Activated CD8-positive, alpha-beta memory T cell treated with anti-CD3 and anti-CD28 coated beads for 24 hours (primary cell): ENCODE results near the gene ENTPD8.
"Not testable (repeated sequence)": the region's sequence is repeated elsewhere in the genome, so short reads cannot be mapped to it uniquely, and the experiment has no call there.

Experiments
- DNase-seq: peaks from one replicate; pipeline ENCODE4 v3.0.0-alpha.2; 2020

Gene ENTPD8

DNA sequence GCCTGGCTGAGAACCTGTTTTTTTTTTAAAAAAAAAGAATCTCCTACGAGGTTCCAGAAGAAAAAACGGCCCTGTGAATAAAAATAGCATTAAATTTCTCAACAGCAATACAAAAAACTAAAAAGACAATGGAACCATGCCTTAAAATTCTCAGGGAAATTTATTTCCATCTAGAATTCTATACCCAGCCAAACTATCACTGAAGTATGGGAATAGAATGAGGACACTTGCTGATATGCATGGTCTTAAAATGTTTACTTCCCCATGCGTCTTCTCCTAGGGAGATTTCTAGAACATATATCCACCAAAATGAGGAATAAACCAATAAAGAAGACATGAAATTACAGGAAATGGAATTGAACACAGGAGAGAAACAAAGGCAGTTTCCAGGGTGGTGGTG is 34.5 kb upstream of the ENTPD8 start:
- DNase-seq = no peak

DNA sequence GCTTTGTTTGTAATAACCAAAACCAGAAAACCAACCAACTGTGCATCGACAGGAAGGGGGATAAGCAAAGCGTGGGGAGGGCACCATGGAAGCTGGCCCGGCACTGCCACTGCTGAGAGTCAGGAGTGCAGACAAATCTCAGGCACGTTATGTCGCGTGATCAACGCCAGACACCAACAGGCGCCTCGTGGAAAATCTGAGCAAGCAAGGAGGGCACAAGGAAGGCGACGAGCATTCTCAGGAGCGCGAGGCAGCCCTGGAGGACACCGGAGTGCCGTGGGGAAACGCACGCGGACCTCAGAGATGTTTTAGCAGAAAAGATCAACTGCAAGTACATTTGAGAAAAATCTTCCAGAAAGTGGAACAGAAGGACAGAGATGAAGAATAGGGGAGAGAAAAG is 33.1 kb upstream of the ENTPD8 start:
- DNase-seq = no peak

DNA sequence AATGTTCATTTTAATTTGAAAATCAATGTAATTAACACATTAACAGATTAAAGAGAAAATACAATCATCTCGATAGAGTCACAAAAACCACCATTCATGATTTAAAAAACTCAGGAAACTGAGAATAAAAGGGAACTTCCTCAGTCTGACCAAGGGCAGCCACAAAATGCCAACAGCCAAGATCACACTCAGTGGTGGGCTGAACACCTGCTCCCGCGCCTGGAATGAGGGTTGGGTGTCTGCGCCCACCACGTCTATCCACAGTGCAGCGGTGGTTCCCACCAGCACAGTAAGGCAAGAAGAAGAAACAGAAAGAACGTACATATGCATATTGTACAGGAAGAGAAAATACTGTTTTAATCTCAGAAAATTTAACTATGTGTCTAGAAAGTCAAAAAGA is 29.6 kb upstream of the ENTPD8 start:
- no peak for DNase-seq

DNA sequence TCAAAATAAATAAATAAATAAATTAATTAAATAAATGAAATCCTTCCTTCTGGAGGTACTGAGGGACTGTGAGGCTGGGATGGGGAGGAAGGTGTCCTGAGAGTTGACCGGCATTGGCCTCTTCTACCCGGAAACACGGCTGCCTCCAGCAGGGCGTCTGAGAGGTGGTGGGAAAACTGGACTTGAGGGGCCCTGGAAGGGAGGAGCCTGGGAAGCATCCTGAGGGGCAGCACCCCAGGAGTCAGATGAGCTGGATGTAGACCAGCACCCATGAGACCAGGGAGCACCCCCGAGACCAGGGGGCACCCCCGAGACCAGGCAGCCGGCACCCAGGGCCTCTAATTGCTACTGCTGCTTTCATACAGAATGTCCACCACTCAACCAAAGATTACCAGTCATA is 26.7 kb upstream of the ENTPD8 start:
- no peak for DNase-seq

DNA sequence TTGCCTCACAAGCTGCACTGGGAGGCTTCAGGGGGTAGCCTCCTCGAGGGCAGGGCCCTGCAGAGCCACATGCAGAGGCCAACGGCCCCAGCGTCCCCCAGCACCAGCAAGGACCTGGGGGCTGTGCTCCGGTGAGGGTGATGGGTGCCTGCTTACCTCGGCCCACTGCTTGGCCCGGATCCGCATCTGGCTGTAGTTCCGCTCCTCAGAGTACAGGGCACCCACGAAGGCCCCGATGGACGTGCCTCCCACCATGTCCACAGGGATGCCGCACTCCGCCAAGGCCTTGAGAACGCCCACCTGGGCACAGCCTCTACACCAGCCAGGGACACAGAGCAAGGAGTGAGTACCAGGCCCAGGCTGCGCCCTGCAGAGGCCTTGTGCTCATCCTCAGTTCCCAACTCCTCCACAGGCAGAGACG is 26.0 kb upstream of the ENTPD8 start:
- no peak for DNase-seq

DNA sequence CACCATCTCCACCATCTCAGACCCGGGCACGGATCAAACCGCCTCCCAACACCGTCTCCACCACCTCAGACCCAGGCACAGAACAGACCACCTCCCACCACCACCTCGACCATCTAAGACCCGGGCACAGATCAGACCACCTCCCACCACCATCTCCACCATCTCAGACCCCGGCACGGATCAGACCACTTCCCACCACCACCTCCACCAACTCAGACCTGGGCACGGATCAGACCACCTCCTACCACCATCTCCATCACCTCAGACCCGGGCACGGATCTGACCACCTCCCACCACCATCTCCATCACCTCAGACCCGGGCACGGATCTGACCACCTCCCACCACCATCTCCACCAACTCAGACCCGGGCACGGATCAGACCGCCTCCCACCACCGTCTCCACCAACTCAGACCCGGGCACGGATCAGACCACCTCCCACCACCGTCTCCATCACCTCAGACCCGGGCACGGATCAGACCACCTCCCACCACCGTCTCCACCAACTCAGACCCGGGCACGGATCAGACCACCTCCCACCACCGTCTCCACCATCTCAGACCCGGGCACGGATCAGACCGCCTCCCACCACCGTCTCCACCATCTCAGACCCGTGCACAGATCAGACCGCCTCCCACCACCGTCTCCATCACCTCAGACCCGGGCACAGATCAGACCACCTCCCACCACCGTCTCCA is 25.4 kb upstream of the ENTPD8 start:
- DNase-seq = not testable (repeated sequence)

DNA sequence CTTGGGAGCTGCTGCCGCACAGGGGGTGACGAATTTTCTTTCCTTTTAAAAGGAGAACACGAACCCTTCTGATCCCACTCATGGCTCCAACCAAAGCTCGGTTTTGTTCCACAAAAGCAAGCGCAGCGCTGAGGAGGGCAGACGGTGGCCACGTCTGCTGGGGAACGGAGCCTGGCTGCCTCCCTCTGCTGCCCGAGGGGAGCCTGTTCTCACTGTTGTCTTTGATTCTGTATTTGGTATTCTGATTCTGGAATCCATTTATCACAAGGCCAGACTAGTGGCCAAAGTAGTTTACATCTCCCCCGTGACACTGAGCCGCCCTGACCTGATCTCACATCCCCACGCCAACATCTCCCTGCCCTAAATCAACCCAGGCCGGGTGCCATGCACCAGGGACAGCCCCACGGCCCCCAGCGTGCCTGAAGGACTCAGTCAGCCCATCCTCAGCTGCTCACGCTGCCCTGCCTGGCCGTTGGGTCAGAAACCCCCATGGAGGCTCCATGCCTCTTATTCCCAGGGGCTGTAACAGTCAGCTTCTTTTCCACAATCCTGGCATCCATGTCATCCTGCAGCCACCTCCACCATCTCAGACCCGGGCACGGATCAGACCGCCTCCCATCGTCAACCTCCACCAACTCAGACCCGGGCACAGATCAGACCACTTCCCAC is 24.7 kb upstream of the ENTPD8 start:
- no peak for DNase-seq

DNA sequence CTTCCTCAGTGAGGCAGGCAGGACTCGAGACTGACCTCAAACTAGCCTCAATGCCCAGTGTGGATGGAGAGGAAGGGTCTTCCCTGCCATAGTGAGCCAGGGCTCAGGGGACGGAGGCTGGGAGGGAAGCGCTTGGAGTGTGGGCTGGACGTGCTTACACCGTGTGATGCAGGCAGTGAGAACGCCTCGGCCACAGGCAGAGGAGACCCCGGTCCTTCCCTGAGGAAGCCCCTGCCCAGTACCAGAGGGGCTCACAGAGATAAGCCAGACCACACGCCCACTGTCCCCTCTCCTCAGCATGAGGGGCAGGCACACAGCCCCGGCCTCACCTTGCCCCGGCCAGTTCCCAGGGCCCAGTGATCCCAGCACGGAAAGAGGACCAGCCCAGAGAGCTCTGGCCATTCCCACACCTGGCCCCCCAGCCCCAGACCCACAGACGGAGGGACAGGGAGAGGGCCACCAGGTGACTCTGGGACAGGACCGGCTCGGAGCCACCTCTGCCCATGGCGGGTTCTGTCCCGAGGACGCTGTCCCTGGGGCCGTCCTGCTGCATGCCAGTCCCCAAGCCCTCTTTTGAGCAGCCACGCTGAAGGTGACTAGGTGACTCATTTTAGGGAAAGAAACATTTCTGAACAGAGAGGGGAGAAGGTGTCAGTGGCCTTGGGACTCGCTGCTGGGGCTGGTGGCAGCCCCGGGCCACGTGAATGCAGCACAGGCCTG is 24.0 kb upstream of the ENTPD8 start:
- DNase-seq = no peak

DNA sequence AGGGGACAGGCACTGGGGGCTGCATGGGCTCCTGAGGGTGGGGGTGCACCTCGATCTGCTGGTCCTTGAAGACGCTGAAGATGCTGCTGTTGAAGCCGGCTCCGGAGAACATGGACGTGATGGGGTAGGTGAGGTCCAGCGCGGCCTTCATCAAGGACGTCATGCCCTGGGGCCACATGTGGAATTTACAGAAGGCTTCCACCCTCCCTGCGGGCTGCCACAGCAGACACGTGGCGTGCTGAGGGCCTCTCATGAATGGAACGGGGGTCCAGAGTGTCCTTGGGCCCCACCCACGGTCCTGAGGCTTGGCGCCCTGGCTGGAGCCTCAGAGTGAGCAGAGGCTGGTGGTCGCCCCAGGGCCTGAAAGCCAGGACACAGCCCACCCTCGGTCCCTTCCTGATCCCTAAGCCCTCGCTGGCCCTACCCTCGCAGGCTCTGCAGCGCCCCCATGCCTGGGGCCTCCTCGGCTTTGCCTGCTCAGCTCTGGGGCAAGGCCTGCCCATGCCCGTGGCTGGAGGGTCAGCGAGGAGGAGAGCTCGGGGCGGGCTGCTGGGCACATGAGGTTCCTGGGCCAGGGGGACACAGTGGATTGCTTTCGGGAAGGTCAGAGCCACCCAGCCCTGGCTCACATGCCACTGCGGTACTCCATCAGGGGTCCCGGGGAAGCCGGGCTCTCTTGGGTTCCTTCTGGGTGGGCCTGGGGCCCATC is 23.3 kb upstream of the ENTPD8 start:
- no peak for DNase-seq

DNA sequence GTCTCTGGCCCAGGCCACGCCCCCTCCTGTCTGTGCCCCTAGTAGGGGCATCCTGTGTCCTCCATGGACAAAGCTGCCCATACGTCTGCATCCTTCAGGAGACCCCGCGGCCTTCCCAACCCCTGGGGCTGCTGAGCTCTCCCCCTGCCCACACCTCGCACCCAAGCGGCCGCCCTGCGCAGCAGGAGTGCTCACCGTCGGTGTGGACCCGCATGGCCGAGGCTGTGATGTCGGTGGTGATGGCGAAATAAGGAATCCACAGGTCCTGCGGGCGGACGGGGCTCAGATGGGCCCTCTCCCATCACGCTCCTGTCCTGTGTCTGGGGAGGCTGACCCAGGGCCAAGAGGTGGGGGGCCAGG is 22.8 kb upstream of the ENTPD8 start:
- no peak for DNase-seq

DNA sequence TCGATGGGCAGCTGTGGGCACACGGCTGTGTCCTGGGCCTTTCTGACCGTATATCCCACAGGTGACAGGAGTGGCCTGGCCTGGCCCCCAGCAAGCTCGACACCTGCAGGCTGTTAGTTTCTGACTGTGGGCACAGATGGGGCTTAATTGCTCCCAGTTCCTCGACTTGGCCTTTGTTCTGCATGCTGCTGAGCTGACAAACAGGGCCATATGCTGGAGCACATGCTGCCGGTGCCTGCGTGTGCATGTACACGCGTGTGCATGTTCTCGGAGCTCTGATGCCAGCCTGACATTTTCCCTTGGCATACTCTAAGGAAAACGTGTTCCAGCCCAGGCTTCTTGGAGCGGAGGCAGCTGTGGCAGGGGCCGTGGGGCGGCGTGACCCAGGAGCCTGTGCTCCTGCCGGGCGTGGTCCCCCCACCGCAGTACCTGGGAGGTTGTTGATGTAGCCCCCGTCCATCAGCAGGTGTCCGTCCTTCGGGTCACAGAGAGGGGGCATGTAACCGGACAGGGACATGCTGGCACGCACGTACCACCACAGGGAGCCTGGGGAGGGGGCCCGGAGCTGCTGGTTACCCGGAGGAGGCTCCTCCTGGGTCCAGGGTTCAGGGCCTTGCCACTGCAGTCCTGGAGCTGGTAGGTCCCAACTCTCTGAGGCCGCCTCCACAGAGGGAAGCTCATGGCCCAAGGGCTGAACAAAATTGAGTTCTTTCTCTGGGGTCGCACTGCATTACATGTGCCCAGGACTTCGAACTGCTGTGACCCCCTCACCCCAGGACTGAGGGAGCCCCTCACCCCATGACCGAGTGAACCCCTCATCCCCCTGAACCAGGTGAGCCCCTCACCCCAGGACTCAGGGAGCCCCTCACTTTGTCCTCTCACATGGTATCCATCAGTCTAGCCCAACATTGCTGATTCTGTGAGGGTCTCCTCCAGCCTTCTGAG is 22.1 kb upstream of the ENTPD8 start:
- DNase-seq = no peak

DNA sequence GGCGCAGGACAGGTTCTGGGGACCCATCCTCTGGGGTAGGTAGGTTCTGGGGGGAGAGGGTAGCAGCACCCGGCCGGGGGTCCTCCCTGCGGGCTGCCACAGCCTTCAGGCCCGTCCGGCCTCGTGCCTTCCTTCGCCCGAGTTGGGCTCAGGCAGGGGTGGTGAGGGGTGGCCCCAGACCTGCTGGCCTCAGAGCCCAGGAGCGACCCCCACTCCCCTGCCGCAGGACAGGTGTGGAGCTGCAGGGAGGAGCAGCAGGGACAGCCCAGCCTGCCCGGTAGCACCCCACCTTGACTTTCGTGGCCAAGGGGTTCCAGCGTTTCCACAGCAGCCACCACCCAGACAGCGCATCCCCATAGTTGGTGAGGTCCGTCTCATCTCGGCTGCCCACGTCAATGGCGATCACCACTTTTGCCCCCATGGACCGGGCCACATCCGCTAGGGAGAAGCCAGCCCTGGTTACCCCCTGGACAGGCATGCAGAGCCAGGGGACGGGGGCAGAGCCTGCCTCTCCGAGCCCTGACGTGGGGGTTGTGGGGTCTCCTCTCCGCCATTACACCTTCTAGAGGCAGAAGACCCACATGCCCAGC is 21.3 kb upstream of the ENTPD8 start:
- no peak for DNase-seq

DNA sequence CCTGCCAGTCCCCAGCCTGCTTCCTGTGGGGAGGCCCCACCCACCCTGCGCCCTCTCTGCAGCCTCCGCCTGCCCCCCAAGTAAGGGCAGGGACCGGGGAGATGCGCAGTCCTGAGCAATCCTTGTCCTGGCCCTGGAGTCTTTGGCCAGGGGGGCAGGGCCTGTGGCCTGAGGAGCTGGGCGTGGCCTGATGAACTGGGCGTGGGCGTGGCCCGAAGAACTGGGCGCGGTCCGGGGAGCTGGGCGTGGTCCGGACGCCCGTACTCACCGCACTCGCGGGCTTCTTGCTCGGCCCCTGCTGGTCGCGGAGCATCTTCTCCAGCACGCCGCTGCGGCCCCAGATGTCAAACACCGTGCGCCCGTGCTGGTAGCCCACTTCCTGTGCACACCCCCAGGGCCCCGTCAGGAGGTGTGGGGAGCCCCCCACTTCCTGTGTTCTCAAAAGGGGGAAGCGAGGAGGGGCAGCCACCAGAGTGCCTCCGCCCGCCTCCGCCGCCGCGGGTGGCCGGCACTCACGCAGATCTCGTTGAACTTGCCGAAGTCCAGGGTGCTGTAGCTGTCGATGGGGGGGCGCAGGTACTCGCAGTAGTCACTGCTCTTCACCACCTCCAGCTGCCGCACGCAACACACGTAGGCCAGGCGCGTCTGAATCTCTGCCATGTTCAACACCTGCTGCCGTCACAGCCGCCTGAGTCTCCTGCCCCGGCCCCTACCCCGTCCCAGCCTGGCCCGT is 20.7 kb upstream of the ENTPD8 start:
- peak; percentile 92 for DNase-seq

DNA sequence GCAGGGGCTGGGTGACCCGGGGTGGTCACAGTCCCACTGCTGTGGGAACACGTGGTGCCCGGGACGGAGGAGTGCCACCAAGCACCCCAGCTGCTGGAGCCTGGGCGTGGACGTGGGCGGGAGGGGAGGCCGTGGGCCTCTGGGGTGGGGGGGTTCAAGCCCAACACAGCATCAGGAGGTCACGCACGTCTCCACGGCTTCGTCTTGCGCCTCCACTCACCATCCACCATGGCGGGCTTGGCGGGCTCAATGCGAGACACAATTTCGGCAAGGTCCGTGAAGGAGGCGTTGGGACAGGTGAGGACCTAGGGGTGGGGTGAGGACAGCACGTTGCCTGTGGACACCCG is 20.1 kb upstream of the ENTPD8 start:
- DNase-seq = no peak

DNA sequence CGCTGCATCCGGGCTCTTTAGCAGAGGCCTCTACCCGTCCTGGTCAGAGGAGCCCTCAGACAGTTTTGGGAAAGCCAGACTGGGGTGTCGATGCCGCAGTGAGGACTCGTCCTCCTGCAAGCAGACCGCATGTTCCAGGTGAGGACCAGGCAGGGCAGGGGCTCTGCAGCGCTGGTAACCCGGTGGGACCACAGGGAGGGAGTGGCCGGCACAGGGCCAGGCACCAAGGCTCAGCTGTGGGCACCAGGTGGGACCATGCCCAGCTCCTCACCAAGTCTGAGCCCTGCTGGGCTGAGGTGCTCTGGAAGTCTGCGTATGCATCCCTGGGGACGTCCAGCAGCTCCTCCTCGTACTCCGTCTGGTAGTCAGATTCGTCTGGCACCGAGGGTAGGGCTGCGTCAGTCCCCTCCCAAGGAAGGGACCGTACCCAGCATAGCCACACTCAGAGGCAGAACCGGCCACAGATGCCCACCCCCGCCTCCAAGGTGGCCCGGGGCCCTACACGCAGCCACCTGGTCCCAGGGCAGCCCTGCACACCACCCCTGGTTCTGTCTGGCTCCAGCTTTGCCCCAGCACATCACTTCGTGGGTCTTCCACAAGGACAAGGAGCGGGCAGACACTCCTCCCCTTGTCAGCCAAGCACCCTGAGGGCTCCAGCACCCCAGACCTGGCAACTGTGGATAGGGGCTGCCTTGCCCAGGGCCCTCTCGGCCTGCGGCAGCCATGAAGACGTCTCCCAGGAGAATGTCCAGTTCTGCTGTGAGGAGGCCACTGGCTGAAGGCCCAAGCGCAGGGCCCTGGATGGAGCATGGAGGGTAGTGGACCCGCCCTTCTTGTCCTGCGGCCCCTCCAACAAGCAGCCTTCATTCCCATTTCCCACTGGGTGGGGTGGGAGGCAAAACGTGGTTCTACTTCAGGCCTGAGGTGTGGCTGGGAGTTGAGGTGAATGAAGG is 19.5 kb upstream of the ENTPD8 start:
- no peak for DNase-seq

DNA sequence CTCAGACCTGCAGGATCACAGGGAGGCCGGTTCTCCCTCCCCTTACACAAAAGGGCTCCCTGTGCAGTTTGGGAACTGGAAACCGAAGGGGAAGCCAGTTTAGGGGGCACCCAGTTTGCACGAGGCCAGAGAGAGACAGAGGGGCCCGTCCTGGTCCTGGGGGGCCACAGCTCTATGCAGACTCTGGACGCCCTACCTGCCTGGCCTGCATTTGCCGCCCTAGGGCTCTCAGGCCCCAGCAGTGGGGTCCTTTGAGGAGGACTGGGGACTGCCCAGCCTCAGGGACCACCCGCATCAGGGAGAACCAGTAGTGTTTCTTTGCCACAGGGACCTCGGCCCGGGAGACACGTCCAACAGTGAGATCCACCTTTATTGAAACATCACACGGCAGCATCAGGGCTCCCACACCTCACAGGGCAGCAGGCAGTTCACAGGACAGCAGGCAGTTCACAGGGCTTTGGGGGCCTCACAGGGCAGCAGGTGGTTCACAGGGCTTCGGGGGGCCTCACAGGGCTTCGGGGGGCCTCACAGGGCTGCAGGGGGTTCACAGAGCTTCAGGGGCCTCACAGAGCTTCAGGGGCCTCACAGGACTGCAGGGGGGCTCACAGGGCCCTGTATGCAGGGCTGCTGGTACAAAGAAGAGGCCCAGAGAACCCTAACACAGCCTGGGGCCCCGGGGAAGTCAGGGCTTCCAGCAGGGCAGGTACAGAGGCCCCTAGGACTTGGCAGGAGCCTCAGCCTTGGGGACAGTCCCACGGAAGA is 18.6 kb upstream of the ENTPD8 start:
- no peak for DNase-seq

DNA sequence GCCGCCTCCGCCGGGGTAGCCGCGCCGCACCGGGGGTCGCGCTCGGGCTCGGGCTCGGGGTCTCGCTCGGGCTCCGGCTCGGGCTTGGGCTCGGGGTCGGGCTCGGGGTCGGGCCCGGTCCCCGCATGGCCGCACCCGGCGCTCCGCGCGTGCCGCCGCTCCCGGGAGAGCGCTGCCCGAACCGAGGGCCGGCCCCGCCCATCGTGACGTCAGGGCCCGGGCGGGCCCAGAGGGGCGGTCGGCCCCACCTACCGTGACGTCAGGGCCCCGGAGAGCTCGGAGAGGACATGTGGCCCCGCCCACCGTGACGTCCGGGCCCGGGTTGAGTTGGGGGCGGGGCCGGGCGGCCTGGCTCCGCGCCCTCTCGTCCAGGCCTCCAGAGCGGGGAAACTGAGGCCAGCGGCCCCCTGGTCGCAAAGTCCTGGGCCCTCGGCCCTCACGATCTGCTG is 18.0 kb upstream of the ENTPD8 start, which contains the start of gene NSMF:
NSMF (minus strand) TSS at position 183 of the 449 bp plus-strand sequence. CDS start 232 bp downstream, outside the sequence.
- DNase-seq = peak; percentile 96

DNA sequence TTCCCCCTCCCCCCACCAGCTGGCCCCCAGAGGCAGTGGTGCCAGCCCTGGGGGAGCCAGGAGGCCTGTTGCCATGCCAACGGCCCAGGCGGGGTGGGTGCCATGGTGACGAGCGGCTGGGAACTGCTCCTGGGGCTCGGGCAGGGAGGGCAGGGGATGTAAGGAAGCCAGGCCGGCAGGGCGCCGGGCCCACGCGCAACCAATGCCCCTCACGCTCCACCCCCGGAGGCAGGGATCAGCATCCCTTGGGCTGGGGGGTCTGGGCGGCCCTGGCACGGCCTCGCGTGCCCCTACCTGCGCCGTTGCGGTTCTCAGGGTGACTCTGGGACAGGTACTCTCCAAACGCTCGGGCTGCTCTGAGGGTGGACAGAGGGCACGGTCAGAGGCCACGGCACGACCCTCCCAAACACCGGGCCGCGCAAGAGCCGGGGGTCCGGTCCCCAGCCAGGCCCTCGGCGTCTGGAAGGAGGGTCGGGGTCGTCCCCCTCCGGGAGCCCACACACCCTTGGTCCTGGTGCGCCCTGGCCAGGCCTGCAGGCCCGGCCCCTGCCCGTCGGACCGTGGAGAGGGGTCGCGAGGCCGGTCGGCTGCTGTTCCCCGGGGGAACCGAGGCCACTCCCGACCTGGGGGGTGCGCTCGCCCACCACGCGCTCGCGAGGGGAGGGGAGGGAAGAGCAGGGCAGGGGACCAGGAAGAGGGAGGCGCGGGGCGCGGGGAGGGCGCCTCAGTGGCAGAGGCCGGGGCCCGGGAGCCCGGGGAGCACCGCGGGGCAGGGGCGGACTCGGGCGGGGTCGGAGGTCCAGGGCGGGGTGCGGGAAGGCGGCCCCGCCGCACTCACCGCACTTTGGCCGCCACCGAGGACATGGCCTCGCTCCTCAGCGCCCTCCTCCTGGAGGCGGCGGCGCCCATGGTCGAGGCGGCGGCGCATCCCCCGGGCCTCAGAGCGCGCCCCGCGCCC is 17.3 kb upstream of the ENTPD8 start:
- DNase-seq = no peak
